ENCODE measurements around the gene LRRC3.

Gene LRRC3

GRCh38 chr21:44427241-44428120 is 27.8 kb upstream of the LRRC3 start:
- no peak for TF ChIP-seq CTCF (IDR thresholded peaks at IDR 0.05; ENCODE audit: insufficient read depth, low read length, missing control alignments)
- CTCF ChIA-PET, result no interaction called here
- H3K4me3 ChIP-seq (ENCODE audit: low read depth, low read length), result no peak overlapping the region
- POLR2A ChIA-PET, result no interaction called here
- no peak for DNase-seq (ENCODE audit: low read depth, low spot score)

- CTCF ChIA-PET, result no interaction called here
- POLR2A ChIA-PET, result no interaction called here
Observed at GRCh38 chr21:44428281-44428960, 26.9 kb upstream of the LRRC3 start.

GRCh38 chr21:44429894-44430293 is 25.4 kb upstream of the LRRC3 start:
- ChIA-PET CTCF (no interaction called here), POLR2A (no interaction called here)
- no peak for TF ChIP-seq CTCF (IDR thresholded peaks at IDR 0.05; ENCODE audit: insufficient read depth, low read length, missing control alignments)
- DNase-seq (ENCODE audit: low read depth, low spot score), result no peak
- H3K4me3 ChIP-seq (ENCODE audit: low read depth, low read length), result no peak overlapping the region

More at GRCh38 chr21:44428281-44428960, 26.9 kb upstream of the LRRC3 start:
- no peak for DNase-seq (ENCODE audit: low read depth, low spot score)
- no peak for TF ChIP-seq CTCF (IDR thresholded peaks at IDR 0.05; ENCODE audit: insufficient read depth, low read length, missing control alignments)
- H3K4me3 ChIP-seq (ENCODE audit: low read depth, low read length), result no peak overlapping the region

GRCh38 chr21:44431300-44431699 is 24.0 kb upstream of the LRRC3 start:
- POLR2A ChIA-PET, result no interaction called here
- CTCF ChIA-PET, result no interaction called here
- H3K4me3 ChIP-seq (ENCODE audit: low read depth, low read length), result no peak overlapping the region
- no peak for TF ChIP-seq CTCF (IDR thresholded peaks at IDR 0.05; ENCODE audit: insufficient read depth, low read length, missing control alignments)
- DNase-seq (ENCODE audit: low read depth, low spot score), result no peak

- H3K4me3 ChIP-seq (ENCODE audit: low read depth, low read length), result no peak overlapping the region
- TF ChIP-seq CTCF (IDR thresholded peaks at IDR 0.05; ENCODE audit: insufficient read depth, low read length, missing control alignments), result no peak
- DNase-seq (ENCODE audit: low read depth, low spot score), result no peak
- ChIA-PET POLR2A (no interaction called here), CTCF (no interaction called here)
Observed at GRCh38 chr21:44432841-44433790, 22.2 kb upstream of the LRRC3 start.

Measured in AG04449 (cell line).